Muscle layer of colon (tissue), 2 donors: ENCODE results near the gene HCN1.

Experiments used
- H3K27ac ChIP-seq: one replicate; pipeline ENCODE4 v1.7.0; 2013; ENCODE audit warnings: low read depth, mild to moderate bottlenecking, low read length, moderate library complexity
- H3K27me3 ChIP-seq, 2 donors: one replicate each; pipeline ENCODE4 v1.7.0; 2013; ENCODE audit warnings: low read length in 2 of 2, mild to moderate bottlenecking in 2 of 2; ENCODE audit not compliant: insufficient read depth in 2 of 2, control insufficient read depth in 1 of 2
- H3K36me3 ChIP-seq: one replicate; pipeline ENCODE4 v1.7.0; 2013; ENCODE audit warnings: mild to moderate bottlenecking, low read length; ENCODE audit not compliant: insufficient read depth
- H3K4me1 ChIP-seq: one replicate; pipeline ENCODE4 v1.7.0; 2013; ENCODE audit warnings: mild to moderate bottlenecking, low read length; ENCODE audit not compliant: insufficient read depth
- H3K4me3 ChIP-seq, 2 donors: one replicate each; pipeline ENCODE4 v1.7.0; 2013; ENCODE audit warnings: low read length in 2 of 2, low read depth in 1 of 2, mild to moderate bottlenecking in 1 of 2, moderate library complexity in 1 of 2
- H3K9ac ChIP-seq: one replicate; pipeline ENCODE4 v1.7.0; 2013; ENCODE audit warnings: low read length
- H3K9me3 ChIP-seq: one replicate; pipeline ENCODE4 v1.7.0; 2013; ENCODE audit warnings: mild to moderate bottlenecking, low read length
- donor health status: abdominal sarcoma.
- donor health status: Adenocarcinoma of cecum.

HCN1 gene

GRCh38 chr5:45696206-45696836, at the start of gene HCN1:
TSS of gene HCN1 (minus strand) at chr5:45696380.
- H3K36me3 ChIP-seq: no peaks in the 10 kb centered on the region
- H3K9ac ChIP-seq: no peak within 1 kb of the TSS
- peaks cover 7 to 31% of the 10 kb centered on the region in 2 donors for H3K27me3 ChIP-seq
- H3K4me3 ChIP-seq: no peak within 1 kb of the TSS
- no peaks in the 10 kb centered on the region for H3K4me1 ChIP-seq
- no peak within 1 kb of the TSS for H3K27ac ChIP-seq
- no peaks in the 10 kb centered on the region for H3K9me3 ChIP-seq

- Histone ChIP-seq H3K9ac (no peak overlapping the region), H3K9me3 (no peaks in the 10 kb centered on the region)
These were observed 44.9 kb upstream of the HCN1 start for GRCh38 chr5:45741110-45741509.

GRCh38 chr5:45737153-45737552, 41.0 kb upstream of the HCN1 start:
- Histone ChIP-seq H3K36me3 (no peaks in the 10 kb centered on the region), H3K9ac (no peak overlapping the region), H3K27me3 (no peaks in the 10 kb centered on the region), H3K4me1 (no peaks in the 10 kb centered on the region), H3K27ac (no peak overlapping the region), H3K9me3 (no peaks in the 10 kb centered on the region), H3K4me3 (no peak overlapping the region)

More at GRCh38 chr5:45741110-45741509, 44.9 kb upstream of the HCN1 start:
- no peaks in the 10 kb centered on the region for H3K4me1 ChIP-seq
- no peaks in the 10 kb centered on the region for H3K27me3 ChIP-seq
- no peaks in the 10 kb centered on the region for H3K36me3 ChIP-seq
- H3K27ac ChIP-seq: no peak overlapping the region
- H3K4me3 ChIP-seq: no peak overlapping the region

GRCh38 chr5:45725537-45725936, 29.4 kb upstream of the HCN1 start:
- H3K27me3 ChIP-seq: no peaks in the 10 kb centered on the region
- no peak overlapping the region for H3K9ac ChIP-seq
- no peaks in the 10 kb centered on the region for H3K9me3 ChIP-seq
- no peaks in the 10 kb centered on the region for H3K4me1 ChIP-seq
- no peak overlapping the region for H3K4me3 ChIP-seq
- no peak overlapping the region for H3K27ac ChIP-seq
- H3K36me3 ChIP-seq: no peaks in the 10 kb centered on the region

GRCh38 chr5:45697201-45697600, 1.0 kb upstream of the HCN1 start:
- no peaks in the 10 kb centered on the region for H3K36me3 ChIP-seq
- no peak overlapping the region for H3K4me3 ChIP-seq
- H3K4me1 ChIP-seq: no peaks in the 10 kb centered on the region
- no peak overlapping the region for H3K27ac ChIP-seq
- peaks cover 7 to 30% of the 10 kb centered on the region in 2 donors for H3K27me3 ChIP-seq
- no peak overlapping the region for H3K9ac ChIP-seq
- no peaks in the 10 kb centered on the region for H3K9me3 ChIP-seq

DNA sequence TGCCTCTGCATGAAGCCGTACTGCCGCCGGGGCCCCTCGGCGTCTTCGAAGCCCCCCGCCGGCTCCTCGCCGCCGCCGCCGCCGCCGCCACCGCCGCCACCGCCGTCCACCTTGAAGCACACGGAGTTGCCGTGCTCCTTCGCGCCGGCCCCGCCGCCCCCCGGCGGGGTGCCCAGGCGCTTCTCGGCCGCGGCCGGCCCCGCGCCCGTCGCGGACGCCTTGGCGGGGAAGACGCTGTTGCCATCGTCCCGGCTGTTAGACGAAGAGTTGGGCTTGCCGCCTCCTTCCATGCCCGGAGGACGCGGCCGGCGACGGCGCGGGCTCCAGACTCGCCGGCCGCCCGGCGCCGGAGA, 400 bp downstream of the HCN1 start:
- Histone ChIP-seq H3K9me3 (no peaks in the 10 kb centered on the region), H3K4me1 (no peaks in the 10 kb centered on the region), H3K9ac (no peak overlapping the region), H3K27me3 (peaks cover 7 to 31% of the 10 kb centered on the region in 2 donors), H3K36me3 (no peaks in the 10 kb centered on the region), H3K27ac (no peak overlapping the region), H3K4me3 (no peak overlapping the region)

- Histone ChIP-seq H3K9me3 (no peaks in the 10 kb centered on the region), H3K36me3 (no peaks in the 10 kb centered on the region), H3K27ac (no peak overlapping the region), H3K9ac (no peak overlapping the region), H3K4me1 (no peaks in the 10 kb centered on the region), H3K27me3 (peaks cover 7 to 31% of the 10 kb centered on the region in 2 donors), H3K4me3 (no peak overlapping the region)
These were observed 993 bp downstream of the HCN1 start for GRCh38 chr5:45694971-45695803.

GRCh38 chr5:45694255-45694814, 1.8 kb downstream of the HCN1 start:
- no peak overlapping the region for H3K27ac ChIP-seq

DNA sequence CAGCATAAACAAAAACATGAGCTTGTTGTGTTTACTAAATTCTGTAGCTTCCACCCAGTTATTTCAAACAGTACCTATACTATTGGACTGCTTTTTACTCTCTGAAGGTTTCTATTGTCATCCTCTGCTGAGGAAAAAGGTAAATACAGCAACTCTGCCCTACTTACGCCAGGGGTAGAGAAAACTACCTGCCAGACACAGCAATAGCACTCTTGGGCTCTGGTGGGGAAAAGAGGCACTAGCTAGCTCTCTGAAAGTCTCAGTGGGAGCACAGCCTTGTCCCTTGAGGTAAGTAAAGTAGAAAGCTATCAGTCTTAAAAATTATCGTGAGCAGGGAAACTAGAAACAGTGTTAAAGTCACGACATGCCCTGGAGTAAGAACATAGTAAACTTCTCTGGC, 3.7 kb downstream of the HCN1 start:
- Histone ChIP-seq H3K4me1 (no peaks in the 10 kb centered on the region), H3K36me3 (no peaks in the 10 kb centered on the region), H3K4me3 (no peak overlapping the region), H3K9me3 (no peaks in the 10 kb centered on the region), H3K27me3 (peaks cover 7 to 31% of the 10 kb centered on the region in 2 donors), H3K27ac (no peak overlapping the region), H3K9ac (no peak overlapping the region)

More at GRCh38 chr5:45694255-45694814, 1.8 kb downstream of the HCN1 start:
- no peaks in the 10 kb centered on the region for H3K9me3 ChIP-seq
- H3K27me3 ChIP-seq: peaks cover 7 to 31% of the 10 kb centered on the region in 2 donors
- no peaks in the 10 kb centered on the region for H3K4me1 ChIP-seq
- H3K36me3 ChIP-seq: no peaks in the 10 kb centered on the region
- no peak overlapping the region for H3K9ac ChIP-seq
- H3K4me3 ChIP-seq: no peak overlapping the region

DNA sequence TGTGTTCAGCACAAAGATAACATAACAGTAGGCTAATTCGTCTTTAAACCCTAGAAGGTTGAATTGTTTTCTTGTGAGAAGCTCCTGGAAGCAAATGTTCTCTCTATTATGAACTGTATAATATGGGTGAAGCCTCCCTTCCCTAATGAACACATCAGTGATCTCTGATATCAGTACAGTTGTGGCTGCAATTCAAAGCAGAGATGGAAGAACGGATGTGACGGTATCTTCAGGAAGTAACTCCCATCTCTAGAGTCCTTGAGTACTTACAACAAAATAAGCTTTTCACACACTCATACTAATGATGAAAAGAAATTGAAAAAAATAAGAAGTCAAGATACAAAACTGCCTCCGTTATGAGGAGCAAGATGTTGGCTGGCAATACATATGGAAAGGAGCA, 4.5 kb downstream of the HCN1 start:
- no peak overlapping the region for H3K27ac ChIP-seq
- H3K4me3 ChIP-seq: no peak overlapping the region
- peaks cover 7 to 31% of the 10 kb centered on the region in 2 donors for H3K27me3 ChIP-seq
- no peaks in the 10 kb centered on the region for H3K36me3 ChIP-seq
- no peaks in the 10 kb centered on the region for H3K9me3 ChIP-seq
- no peak overlapping the region for H3K9ac ChIP-seq
- no peaks in the 10 kb centered on the region for H3K4me1 ChIP-seq

- H3K4me3 ChIP-seq: no peak overlapping the region
- H3K36me3 ChIP-seq: no peaks in the 10 kb centered on the region
- peaks cover 0 to 6% of the 10 kb centered on the region in 2 donors for H3K27me3 ChIP-seq
- H3K27ac ChIP-seq: no peak overlapping the region
- H3K9ac ChIP-seq: no peak overlapping the region
- H3K9me3 ChIP-seq: no peaks in the 10 kb centered on the region
- no peaks in the 10 kb centered on the region for H3K4me1 ChIP-seq
These were observed 8.5 kb downstream of the HCN1 start for GRCh38 chr5:45687701-45688100.
